GM23248 (cell line): Measurements from ENCODE around the gene DENND2A. TPM values are rescaled to one million over a fixed set of nuclear protein-coding genes. Genes with fewer than 3 reads are reported as not detected.

ENCODE experiments used
- DNase-seq: peaks from one replicate; pipeline ENCODE4 v3.0.0-alpha.2; 2015
- H2AFZ ChIP-seq: fragments of 200-600 bp; sonication (generic); 2 replicates; pipeline ENCODE4 v1.6.1; 2016; ENCODE audit warnings: antibody characterized with exemption
- H3F3A ChIP-seq: fragments of 200-600 bp; sonication (generic); 2 replicates; pipeline ENCODE4 v1.6.1; 2016; ENCODE audit warnings: mild to moderate bottlenecking, antibody characterized with exemption, mixed run types; ENCODE audit not compliant: insufficient read depth
- H3K27ac ChIP-seq: fragments of 200-600 bp; sonication (generic); 2 replicates; pipeline ENCODE4 v1.5.1; 2016; ENCODE audit warnings: mild to moderate bottlenecking
- H3K27me3 ChIP-seq: fragments of 200-600 bp; sonication (generic); replicated peaks from 2 replicates; pipeline ENCODE4 v1.6.1; 2016; ENCODE audit warnings: mild to moderate bottlenecking; ENCODE audit not compliant: insufficient read depth
- H3K36me3 ChIP-seq: fragments of 200-600 bp; sonication (generic); 2 replicates; pipeline ENCODE4 v1.6.1; 2016; ENCODE audit warnings: low read depth, mild to moderate bottlenecking
- H3K4me1 ChIP-seq: fragments of 200-600 bp; sonication (generic); 2 replicates; pipeline ENCODE4 v1.6.1; 2016; ENCODE audit warnings: mild to moderate bottlenecking; ENCODE audit not compliant: insufficient read depth
- H3K4me2 ChIP-seq: fragments of 200-600 bp; sonication (generic); one replicate; pipeline ENCODE4 v1.6.1; 2016; ENCODE audit warnings: mild to moderate bottlenecking; ENCODE audit not compliant: unreplicated experiment
- H3K4me3 ChIP-seq: fragments of 200-600 bp; sonication (generic); 2 replicates; pipeline ENCODE4 v1.5.1; 2016; ENCODE audit warnings: mild to moderate bottlenecking
- H3K79me2 ChIP-seq: fragments of 200-600 bp; sonication (generic); 2 replicates; pipeline ENCODE4 v1.6.1; 2016; ENCODE audit warnings: mild to moderate bottlenecking; ENCODE audit not compliant: insufficient read depth
- H3K9ac ChIP-seq: fragments of 200-600 bp; sonication (generic); 2 replicates; pipeline ENCODE4 v1.6.1; 2016; ENCODE audit warnings: mild to moderate bottlenecking
- H3K9me2 ChIP-seq: fragments of 200-600 bp; sonication (generic); 2 replicates; pipeline ENCODE4 v1.6.1; 2016; ENCODE audit warnings: mixed run types, mild to moderate bottlenecking, moderate library complexity; ENCODE audit not compliant: insufficient read depth
- H3K9me3 ChIP-seq: fragments of 200-600 bp; sonication (generic); one replicate; pipeline ENCODE4 v1.6.1; 2017; ENCODE audit warnings: low read depth
- H4K20me1 ChIP-seq: fragments of 200-600 bp; sonication (generic); 2 replicates; pipeline ENCODE4 v1.6.0; 2016; ENCODE audit not compliant: insufficient read depth
- EZH2 ChIP-seq: fragments of 200-600 bp; sonication (generic); IDR thresholded peaks from 2 replicates; pipeline ENCODE4 v1.6.1; 2018; ENCODE audit warnings: antibody characterized with exemption, mild to moderate bottlenecking; ENCODE audit not compliant: insufficient read depth, poor library complexity, severe bottlenecking
- EZH2phosphoT487 ChIP-seq: fragments of 200-600 bp; sonication (generic); IDR thresholded peaks from 2 replicates; pipeline ENCODE4 v1.6.1; 2018; ENCODE audit warnings: antibody characterized with exemption, moderate library complexity, mild to moderate bottlenecking, low read depth; ENCODE audit not compliant: insufficient read depth
- WGBS, 2 experiments: methylation state at CpG; one replicate each; pipeline ENCODE4 v1.1.6; 2015 to 2017; ENCODE audit warnings: low lambda C conversion rate in 2 of 2, low coverage in 1 of 2; ENCODE audit errors: missing lambda C conversion rate in 2 of 2; 5-methylcytosine and 5-hydroxymethylcytosine counted together
- in situ Hi-C: fragments of 300-500 bp; cut with MboI; formaldehyde crosslinking; loops from 2 replicates; pipeline ENCODE4 v1.15.0; 2020
- polyA plus RNA-seq: library from polyadenylated mRNA; unstranded; fragments of >200 nt; fragmentation: Nextera tagmentation; extraction: Ambion mirVana; gene quantifications from 2 replicates; pipeline ENCODE4 v1.2.1, GENCODE V29; 2016
- total RNA-seq: library from RNA; depleted of rRNA; stranded (reverse); fragments of >200 nt; shearing (Covaris generic); gene quantifications from 2 replicates; pipeline ENCODE4 v1.2.3, GENCODE V29; 2014

The DENND2A gene
- total and polyA plus RNA-seq, 2 experiments from 2014 or later = 0.78 to 2.2 TPM

GRCh38 chr7:140597428-140597949 is 43.1 kb downstream of the DENND2A start:
- H3K27me3 ChIP-seq = no peaks in the 10 kb centered on the region
- H3K4me3 ChIP-seq = no peak overlapping the region
- H3K9me3 ChIP-seq = no peaks in the 10 kb centered on the region
- H3K4me1 ChIP-seq = peaks cover 13% of the 10 kb centered on the region
- WGBS, 2 experiments = 53 to 55% methylated on average over 5 of the region's 5 CpGs
- H3K36me3 ChIP-seq = no peaks in the 10 kb centered on the region
- DNase-seq = peak; percentile 19
- no peaks in the 10 kb centered on the region for H3K9me2 ChIP-seq
- TF ChIP-seq EZH2phosphoT487 = no peak
- no peak for TF ChIP-seq EZH2
- 0 out of 2 replicates have a peak, but pooled peaks cover 6% of the 10 kb centered on the region for H3F3A ChIP-seq
- H3K27ac ChIP-seq = 0 out of 2 replicates have a peak overlapping the region, but pooled peaks have one; percentile 18
- H3K9ac ChIP-seq = no peak overlapping the region
- in situ Hi-C loops = no loop called here
- no peaks in the 10 kb centered on the region for H3K79me2 ChIP-seq
- no peaks in the 10 kb centered on the region for H4K20me1 ChIP-seq
- peak overlapping the region; percentile 77 for H2AFZ ChIP-seq
- peak overlapping the region; percentile 16 for H3K4me2 ChIP-seq

- H3K27ac ChIP-seq = peak overlapping the region; percentile 33; the same call in 1 of the 2 replicates
Measured at GRCh38 chr7:140596519-140597427, 43.8 kb downstream of the DENND2A start.

GRCh38 chr7:140595468-140596092 is 45.0 kb downstream of the DENND2A start:
- H4K20me1 ChIP-seq = no peaks in the 10 kb centered on the region
- H3K79me2 ChIP-seq = no peaks in the 10 kb centered on the region
- H3K4me1 ChIP-seq = peaks cover 17% of the 10 kb centered on the region
- TF ChIP-seq EZH2phosphoT487 (no peak), EZH2 (no peak)
- no peak overlapping the region for H3K4me2 ChIP-seq
- WGBS, 2 experiments = 76 to 82% methylated on average over 15 of the region's 15 CpGs
- 0 out of 2 replicates have a peak, but pooled peaks cover 6% of the 10 kb centered on the region for H3F3A ChIP-seq
- DNase-seq = no peak
- H3K27ac ChIP-seq = no peak overlapping the region
- H3K9ac ChIP-seq = no peak overlapping the region
- H3K9me3 ChIP-seq = no peaks in the 10 kb centered on the region
- H3K4me3 ChIP-seq = no peak overlapping the region
- no peaks in the 10 kb centered on the region for H3K27me3 ChIP-seq
- H3K9me2 ChIP-seq = no peaks in the 10 kb centered on the region
- in situ Hi-C loops = no loop called here
- H2AFZ ChIP-seq = no peak overlapping the region
- H3K36me3 ChIP-seq = no peaks in the 10 kb centered on the region

More at GRCh38 chr7:140596519-140597427, 43.8 kb downstream of the DENND2A start:
- no peaks in the 10 kb centered on the region for H4K20me1 ChIP-seq
- no peaks in the 10 kb centered on the region for H3K9me2 ChIP-seq
- peak overlapping the region; percentile 27 for H3K4me2 ChIP-seq
- in situ Hi-C loops = no loop called here
- TF ChIP-seq EZH2 = no peak
- no peak for TF ChIP-seq EZH2phosphoT487
- H2AFZ ChIP-seq = peak overlapping the region; percentile 77
- no peaks in the 10 kb centered on the region for H3K9me3 ChIP-seq
- no peaks in the 10 kb centered on the region for H3K36me3 ChIP-seq
- 0 out of 2 replicates have a peak overlapping the region, but pooled peaks have one; percentile 7 for H3K9ac ChIP-seq
- H3K79me2 ChIP-seq = no peaks in the 10 kb centered on the region
- WGBS, 2 experiments = 45 to 48% methylated on average over 7 of the region's 7 CpGs
- no peak overlapping the region for H3K4me3 ChIP-seq
- H3K27me3 ChIP-seq = no peaks in the 10 kb centered on the region
- H3K4me1 ChIP-seq = peaks cover 13% of the 10 kb centered on the region
- peak; percentile 43 for DNase-seq
- H3F3A ChIP-seq = 0 out of 2 replicates have a peak, but pooled peaks cover 6% of the 10 kb centered on the region

- no peaks in the 10 kb centered on the region for H4K20me1 ChIP-seq
- in situ Hi-C loops = no loop called here
- H3F3A ChIP-seq = 0 out of 2 replicates have a peak, but pooled peaks cover 6% of the 10 kb centered on the region
- 96 to 97% methylated on average over 13 of the region's 13 CpGs for WGBS, 2 experiments
- H3K4me2 ChIP-seq = no peak overlapping the region
- H3K27ac ChIP-seq = no peak overlapping the region
- no peak overlapping the region for H2AFZ ChIP-seq
- no peaks in the 10 kb centered on the region for H3K36me3 ChIP-seq
- no peaks in the 10 kb centered on the region for H3K79me2 ChIP-seq
- H3K27me3 ChIP-seq = no peaks in the 10 kb centered on the region
- no peaks in the 10 kb centered on the region for H3K9me3 ChIP-seq
- H3K9me2 ChIP-seq = no peaks in the 10 kb centered on the region
- no peak overlapping the region for H3K4me3 ChIP-seq
- H3K4me1 ChIP-seq = peaks cover 17% of the 10 kb centered on the region
- H3K9ac ChIP-seq = no peak overlapping the region
- TF ChIP-seq EZH2 = no peak
- TF ChIP-seq EZH2phosphoT487 = no peak
- DNase-seq = no peak
Measured at GRCh38 chr7:140594131-140594691, 46.4 kb downstream of the DENND2A start.
